HG03280 (cell line): ENCODE results near the gene ALDH3B2.
"Not testable (repeated sequence)": the region's sequence is repeated elsewhere in the genome, so short reads cannot be mapped to it uniquely, and the experiment has no call there.

Experiments
- ATAC-seq: cut with Tn5 transposase; IDR thresholded peaks from one replicate; pipeline ENCODE4 v1.9.1; 2021; ENCODE audit warnings: mild to moderate bottlenecking, moderate library complexity; ENCODE audit not compliant: unreplicated experiment

Gene ALDH3B2

GRCh38 chr11:67687986-67688385 lies 13.6 kb upstream of the ALDH3B2 start:
- ATAC-seq = no peak

GRCh38 chr11:67685641-67686332 lies 11.4 kb upstream of the ALDH3B2 start:
- ATAC-seq = not testable (repeated sequence)

GRCh38 chr11:67682126-67683034 lies 8.0 kb upstream of the ALDH3B2 start:
- ATAC-seq = not testable (repeated sequence)

DNA sequence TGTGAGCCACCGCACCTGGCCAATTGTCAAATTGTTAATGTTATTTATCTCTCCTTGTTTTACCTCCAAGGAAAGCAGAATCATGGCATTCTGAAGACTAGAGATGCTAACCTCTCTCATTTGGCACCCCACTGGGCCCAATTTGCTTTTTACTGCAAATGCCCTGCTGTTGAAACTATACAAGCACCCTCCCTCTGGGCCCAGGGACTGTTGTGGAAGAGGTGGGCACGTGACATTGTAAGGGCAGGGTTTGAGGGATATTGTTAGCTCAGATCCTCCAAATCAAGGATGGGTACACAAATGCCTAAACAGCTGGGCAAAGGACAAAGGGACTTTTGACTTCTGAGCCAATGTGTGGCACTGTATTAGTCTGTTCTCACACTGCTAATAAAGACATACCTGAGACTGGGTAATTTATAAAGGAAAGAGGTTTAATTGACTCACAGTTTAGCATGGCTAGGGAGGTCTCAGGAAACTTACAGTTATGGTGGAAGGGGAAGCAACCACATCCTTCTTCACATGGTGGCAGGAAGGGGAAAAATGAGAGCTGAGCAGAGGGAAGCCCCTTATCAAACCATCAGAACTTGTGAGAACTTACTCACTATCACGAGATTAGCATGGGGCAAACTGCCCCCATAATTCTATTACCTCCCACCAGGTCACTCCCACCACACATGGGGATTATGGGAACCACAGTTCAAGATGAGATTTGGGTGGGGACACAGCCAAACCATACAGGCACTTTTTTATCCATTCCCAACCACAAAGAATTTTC lies 6.5 kb upstream of the ALDH3B2 start:
- no peak for ATAC-seq

DNA sequence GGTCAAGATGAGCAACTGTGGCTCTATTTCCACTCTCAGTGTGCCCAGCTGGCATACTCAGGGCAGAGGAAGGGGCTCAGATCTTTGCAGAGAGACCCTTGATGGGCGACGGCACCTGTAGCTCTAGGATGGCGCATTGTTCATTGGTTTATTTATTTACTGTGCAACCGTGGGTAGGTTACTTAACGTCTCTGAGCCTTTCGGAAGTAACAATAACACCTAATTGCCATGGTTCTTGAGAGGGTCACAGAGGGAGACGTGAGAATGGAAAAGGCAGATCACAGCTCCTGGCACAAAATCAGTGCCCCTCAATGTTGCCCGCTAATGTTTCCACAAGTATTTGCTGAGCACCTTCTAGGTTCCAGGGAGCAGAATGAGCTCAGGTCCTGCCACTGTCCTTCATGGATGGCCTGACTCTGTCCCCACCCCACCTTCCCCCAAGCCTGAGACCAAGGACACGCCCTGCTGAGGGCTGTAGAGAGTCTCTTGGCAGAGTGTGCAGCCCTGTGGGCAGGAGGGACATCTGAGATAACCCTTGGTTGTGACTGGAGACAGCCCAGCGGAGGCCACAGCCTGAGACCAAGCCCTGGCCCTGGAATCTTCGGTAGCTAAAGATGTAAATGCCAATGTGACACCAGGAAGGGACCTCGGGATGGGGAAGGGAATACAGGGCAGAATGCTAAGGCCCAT lies 780 bp upstream of the ALDH3B2 start:
- ATAC-seq = no peak

GRCh38 chr11:67673902-67674301 lies 521 bp downstream of the ALDH3B2 start:
- no peak for ATAC-seq

DNA sequence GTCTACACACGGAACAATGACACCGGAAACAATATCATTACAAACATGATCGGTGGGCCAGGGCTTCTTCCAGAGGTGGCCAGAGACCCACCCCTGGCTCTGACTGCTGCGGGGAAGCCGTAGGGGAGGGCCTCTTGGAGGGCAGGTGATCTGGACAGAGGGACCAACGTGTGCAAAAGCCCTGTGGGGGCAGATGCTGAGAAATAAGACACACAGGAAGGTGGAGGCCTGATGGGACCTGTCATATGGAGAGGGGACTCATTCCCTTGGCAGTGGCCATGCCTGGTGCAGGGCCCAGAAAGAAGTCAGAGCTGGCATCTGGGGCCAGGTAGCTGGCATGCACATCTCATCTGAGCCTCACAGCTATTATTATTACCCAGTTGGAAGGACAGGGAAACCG lies 1.1 kb downstream of the ALDH3B2 start:
- ATAC-seq = no peak

GRCh38 chr11:67671211-67671520 lies 3.3 kb downstream of the ALDH3B2 start:
- no peak for ATAC-seq

GRCh38 chr11:67670316-67671210 lies 3.9 kb downstream of the ALDH3B2 start:
- ATAC-seq = no peak

- ATAC-seq = no peak
Measured at GRCh38 chr11:67668192-67668551, 6.3 kb downstream of the ALDH3B2 start.

- no peak for ATAC-seq
Measured at GRCh38 chr11:67667490-67668191, 6.8 kb downstream of the ALDH3B2 start.

DNA sequence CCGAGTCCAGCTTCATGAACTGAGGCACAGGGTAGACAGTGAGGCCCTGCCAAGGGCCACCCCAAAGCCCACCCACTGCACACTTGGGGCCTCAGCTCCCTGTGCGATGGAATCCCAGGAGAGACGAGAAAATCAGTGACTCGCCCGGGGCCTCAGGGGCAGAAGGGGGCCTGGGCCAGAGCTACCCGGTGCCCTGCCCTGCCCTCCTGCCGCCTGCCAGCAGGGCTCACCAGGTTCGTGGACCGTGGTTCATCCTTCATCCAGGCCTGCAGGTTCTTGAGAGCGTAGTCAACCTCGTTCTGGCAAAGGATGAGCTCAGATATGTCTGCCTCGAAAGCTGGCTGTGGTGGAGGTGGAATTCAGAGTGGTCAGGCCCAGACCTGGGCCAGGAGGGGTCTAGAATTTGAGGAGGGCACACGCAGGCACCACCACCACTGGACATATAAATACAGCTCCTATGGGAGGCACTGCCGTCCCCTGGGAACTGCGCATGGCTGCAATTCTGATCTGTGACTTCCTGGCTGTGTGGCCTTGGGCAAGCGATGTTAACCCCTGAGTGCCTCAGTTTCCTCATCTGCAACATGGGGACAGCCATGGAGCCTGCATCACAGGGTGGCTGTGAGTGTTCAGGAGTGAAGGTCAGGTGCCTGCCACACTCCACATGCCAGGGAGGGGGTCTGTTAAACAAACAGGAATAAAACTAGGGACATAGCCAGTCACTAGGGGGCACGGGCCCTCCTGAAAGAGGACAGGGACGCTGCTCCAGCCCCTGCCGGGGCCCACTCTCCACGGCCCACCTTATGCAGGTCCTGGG lies 7.5 kb downstream of the ALDH3B2 start:
- no peak for ATAC-seq

GRCh38 chr11:67666303-67666645 lies 8.1 kb downstream of the ALDH3B2 start:
- no peak for ATAC-seq

DNA sequence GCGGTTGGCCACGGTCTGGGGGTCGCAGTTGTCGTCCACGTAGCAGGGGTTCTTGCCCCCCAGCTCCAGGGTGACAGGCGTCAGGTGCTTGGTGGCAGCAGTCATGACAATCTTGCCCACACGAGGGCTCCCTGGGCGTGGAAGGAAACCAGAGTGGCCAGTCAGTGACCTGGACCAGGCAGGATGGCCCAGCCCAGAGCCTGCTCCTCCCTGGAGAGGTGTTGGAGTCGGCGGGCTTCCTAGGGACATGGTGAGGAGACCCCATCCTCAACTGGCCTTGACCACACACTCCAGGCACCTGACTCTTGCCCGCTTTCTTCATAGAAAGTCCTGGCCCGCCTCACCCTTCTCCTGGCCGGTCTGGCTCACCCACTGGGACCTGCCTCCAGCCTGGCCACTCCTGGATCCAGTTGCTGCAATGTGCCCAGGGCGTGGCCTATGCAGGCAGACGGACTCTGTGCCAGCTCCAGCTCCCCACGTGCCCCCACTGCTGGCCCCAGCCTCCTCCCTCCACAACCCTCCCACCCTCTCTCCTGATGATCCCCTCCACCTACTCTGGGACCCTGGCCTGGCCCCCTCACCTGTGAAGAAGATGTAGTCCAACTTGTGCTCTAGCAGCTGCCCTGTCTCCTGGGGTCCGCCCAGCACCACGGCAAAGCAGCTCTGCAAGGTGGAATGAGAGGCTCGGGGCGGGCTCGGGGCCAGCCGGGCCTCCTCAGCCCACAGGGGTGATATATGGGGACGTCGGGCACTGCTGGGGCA lies 8.7 kb downstream of the ALDH3B2 start:
- ATAC-seq = no peak

DNA sequence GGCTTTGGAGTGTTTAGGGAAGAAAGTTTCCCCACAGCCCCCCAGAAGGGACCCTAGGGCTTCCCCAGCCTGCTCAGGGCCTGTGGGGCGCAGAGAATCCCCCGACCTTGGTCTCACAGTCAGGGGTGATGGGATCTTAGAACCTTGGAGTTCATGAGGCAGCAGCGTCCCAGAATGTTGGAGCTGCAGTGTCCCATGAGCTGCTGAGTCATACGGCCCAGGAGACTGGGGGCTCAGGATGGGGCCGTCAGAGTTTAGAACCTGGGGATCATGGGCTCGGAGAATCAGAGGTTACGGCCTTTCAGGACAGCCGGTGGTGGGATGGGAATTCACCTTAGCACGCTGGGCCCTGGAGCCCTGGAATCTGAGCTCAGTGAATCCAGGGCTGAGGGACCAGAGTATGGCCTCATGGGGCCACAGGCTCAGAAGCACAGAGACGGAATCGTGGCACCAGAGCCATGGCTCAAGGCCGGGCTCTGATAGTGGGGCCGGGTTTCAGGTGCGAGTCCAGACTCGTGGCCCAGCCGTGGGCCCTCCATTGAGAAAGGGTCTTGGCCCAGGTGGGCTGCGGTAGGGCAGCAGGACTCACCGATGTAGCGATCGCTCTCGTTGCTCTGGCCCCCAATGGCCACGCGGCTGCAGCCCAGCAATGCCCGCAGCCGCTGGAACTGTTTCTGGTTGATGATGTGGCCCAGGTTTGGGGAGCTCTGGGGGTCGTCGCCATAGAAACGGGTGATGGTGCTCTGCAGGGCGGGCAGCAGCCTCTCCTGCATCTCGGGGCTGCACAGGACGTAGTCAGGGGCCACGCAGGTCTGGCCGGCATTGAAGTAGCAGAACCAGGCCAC lies 9.5 kb downstream of the ALDH3B2 start:
- no peak for ATAC-seq

DNA sequence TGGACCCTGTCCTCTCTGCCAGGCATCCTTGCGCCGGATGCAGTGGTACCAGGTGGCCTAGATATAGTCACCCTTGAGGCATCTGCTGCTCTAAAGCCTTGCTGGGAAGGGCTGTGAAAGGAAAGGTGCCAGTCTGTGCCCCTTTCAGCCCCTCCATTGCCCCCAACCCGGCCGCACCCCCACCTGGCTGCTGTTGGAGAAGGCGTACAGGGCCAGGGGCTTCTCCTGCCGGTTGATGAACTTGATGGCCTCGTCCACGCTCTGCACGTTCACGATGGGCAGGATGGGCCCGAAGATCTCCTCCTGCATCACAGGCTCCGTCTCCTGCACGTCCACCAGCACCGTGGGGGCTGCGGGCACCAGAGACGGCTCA lies 10.2 kb downstream of the ALDH3B2 start:
- no peak for ATAC-seq

DNA sequence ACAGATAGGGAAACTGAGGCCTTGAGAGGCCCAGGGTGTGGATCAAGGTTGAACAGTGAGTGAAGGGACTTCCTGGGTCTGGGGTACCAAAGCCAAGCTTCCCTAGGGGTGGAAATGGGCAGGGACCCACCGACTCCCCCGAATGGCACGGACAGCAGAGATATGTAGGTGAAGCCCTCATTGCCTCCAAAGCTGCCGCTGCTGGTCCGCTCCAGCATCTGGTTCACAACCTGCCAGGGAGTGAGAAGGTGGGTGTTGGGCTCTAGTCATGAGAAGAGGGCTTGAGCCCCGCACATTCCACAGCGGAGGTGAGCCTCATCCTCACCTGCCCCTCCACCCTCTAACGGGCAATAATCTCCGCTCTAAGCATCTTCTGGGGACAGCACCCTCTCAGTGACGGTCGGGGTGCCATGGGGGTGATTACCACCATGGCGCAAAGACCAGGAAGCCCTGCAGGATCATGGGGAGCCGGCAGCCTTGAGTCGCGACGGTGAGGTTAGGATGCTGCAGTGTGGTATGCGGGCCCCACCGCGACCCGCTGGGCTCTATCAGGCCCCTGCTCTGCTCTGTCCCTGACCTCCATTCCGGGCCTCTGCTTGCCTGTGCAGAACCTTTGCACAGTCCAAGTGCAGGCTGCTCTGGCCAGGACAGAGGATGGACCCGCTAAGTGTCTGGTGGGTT lies 10.8 kb downstream of the ALDH3B2 start:
- no peak for ATAC-seq
